ENCODE data around the gene UBE2G2. TPM values are rescaled to one million over a fixed set of nuclear protein-coding genes. Genes with fewer than 3 reads are reported as not detected.

The UBE2G2 gene
- total and polyA plus RNA-seq, 4 donors, result 27.4 to 83.5 (median 40.9) TPM

GRCh38 chr21:44732263-44732662 lies 69.4 kb downstream of the UBE2G2 start:
- peaks cover 0 to under 1% (median 0%) of the 10 kb centered on the region in 4 donors for H3K9me3 ChIP-seq (ENCODE audit: control insufficient read depth in 4 of 4, low read length in 3 of 4)
- no peaks in the 10 kb centered on the region for H3K4me1 ChIP-seq (ENCODE audit: control insufficient read depth in 4 of 4, insufficient read depth in 4 of 4, low read length in 3 of 4)
- no peak overlapping the region for H3K27ac ChIP-seq (ENCODE audit: low read depth in 1 of 2, low read length in 2 of 2)
- H3K36me3 ChIP-seq (ENCODE audit: control insufficient read depth in 4 of 4, insufficient read depth in 3 of 4, low read depth in 1 of 4, low read length in 3 of 4), result no peaks in the 10 kb centered on the region
- no peak overlapping the region for H3K4me3 ChIP-seq (ENCODE audit: low read depth in 1 of 3, low read length in 3 of 3)
- WGBS, result 92% methylated on average over 10 of the region's 10 CpGs
- H3K9ac ChIP-seq (ENCODE audit: low read depth in 1 of 2, low read length in 2 of 2), result no peak overlapping the region
- no peak for DNase-seq (ENCODE audit: low spot score)
- TF ChIP-seq TAF1 (conservative IDR thresholded peaks at IDR 0.05) (no peak), NR2F2 (IDR thresholded peaks at IDR 0.05) (no peak), HNF4G (IDR thresholded peaks at IDR 0.05) (no peak), FOXA2 (IDR thresholded peaks at IDR 0.05) (no peak), RAD21 (IDR thresholded peaks at IDR 0.05) (no peak), MAX (IDR thresholded peaks at IDR 0.05) (no peak), EGR1 (IDR thresholded peaks at IDR 0.05; ENCODE audit: low read depth in 2 of 2) (no peak), FOXA1 (IDR thresholded peaks at IDR 0.05) (no peak), GABPA (IDR thresholded peaks at IDR 0.05 in 1 of 2, conservative IDR thresholded peaks at IDR 0.05 in 1 of 2) (no peak), HNF4A (conservative IDR thresholded peaks at IDR 0.05) (no peak), SP1 (IDR thresholded peaks at IDR 0.05) (no peak)
- TF ChIP-seq, protein P1, sequence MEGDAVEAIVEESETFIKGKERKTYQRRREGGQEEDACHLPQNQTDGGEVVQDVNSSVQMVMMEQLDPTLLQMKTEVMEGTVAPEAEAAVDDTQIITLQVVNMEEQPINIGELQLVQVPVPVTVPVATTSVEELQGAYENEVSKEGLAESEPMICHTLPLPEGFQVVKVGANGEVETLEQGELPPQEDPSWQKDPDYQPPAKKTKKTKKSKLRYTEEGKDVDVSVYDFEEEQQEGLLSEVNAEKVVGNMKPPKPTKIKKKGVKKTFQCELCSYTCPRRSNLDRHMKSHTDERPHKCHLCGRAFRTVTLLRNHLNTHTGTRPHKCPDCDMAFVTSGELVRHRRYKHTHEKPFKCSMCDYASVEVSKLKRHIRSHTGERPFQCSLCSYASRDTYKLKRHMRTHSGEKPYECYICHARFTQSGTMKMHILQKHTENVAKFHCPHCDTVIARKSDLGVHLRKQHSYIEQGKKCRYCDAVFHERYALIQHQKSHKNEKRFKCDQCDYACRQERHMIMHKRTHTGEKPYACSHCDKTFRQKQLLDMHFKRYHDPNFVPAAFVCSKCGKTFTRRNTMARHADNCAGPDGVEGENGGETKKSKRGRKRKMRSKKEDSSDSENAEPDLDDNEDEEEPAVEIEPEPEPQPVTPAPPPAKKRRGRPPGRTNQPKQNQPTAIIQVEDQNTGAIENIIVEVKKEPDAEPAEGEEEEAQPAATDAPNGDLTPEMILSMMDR (IDR thresholded peaks at IDR 0.05; ENCODE audit: low read depth, low read length, missing input control), result no peak
- TF ChIP-seq, protein P2, sequence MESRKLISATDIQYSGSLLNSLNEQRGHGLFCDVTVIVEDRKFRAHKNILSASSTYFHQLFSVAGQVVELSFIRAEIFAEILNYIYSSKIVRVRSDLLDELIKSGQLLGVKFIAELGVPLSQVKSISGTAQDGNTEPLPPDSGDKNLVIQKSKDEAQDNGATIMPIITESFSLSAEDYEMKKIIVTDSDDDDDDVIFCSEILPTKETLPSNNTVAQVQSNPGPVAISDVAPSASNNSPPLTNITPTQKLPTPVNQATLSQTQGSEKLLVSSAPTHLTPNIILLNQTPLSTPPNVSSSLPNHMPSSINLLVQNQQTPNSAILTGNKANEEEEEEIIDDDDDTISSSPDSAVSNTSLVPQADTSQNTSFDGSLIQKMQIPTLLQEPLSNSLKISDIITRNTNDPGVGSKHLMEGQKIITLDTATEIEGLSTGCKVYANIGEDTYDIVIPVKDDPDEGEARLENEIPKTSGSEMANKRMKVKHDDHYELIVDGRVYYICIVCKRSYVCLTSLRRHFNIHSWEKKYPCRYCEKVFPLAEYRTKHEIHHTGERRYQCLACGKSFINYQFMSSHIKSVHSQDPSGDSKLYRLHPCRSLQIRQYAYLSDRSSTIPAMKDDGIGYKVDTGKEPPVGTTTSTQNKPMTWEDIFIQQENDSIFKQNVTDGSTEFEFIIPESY (IDR thresholded peaks at IDR 0.05), result no peak
- H3K27me3 ChIP-seq (ENCODE audit: control insufficient read depth in 4 of 4, insufficient read depth in 4 of 4, low read length in 3 of 4), result no peaks in the 10 kb centered on the region

- H3K27me3 ChIP-seq (ENCODE audit: control insufficient read depth in 4 of 4, insufficient read depth in 4 of 4, low read length in 3 of 4), result no peaks in the 10 kb centered on the region
- no peak overlapping the region for H3K4me3 ChIP-seq (ENCODE audit: low read depth in 1 of 3, low read length in 3 of 3)
- H3K4me1 ChIP-seq (ENCODE audit: control insufficient read depth in 4 of 4, insufficient read depth in 4 of 4, low read length in 3 of 4), result no peaks in the 10 kb centered on the region
- H3K27ac ChIP-seq (ENCODE audit: low read depth in 1 of 2, low read length in 2 of 2), result no peak overlapping the region
- TF ChIP-seq JUND (IDR thresholded peaks at IDR 0.05), result no peak
- no peak for TF ChIP-seq TAF1 (conservative IDR thresholded peaks at IDR 0.05)
- TF ChIP-seq, protein P2 (IDR thresholded peaks at IDR 0.05), result no peak
- no peak for TF ChIP-seq FOXA1 (IDR thresholded peaks at IDR 0.05)
- TF ChIP-seq, protein P1 (IDR thresholded peaks at IDR 0.05; ENCODE audit: low read depth, low read length, missing input control), result no peak
- TF ChIP-seq NR2F2 (IDR thresholded peaks at IDR 0.05), result no peak
- TF ChIP-seq HNF4A (conservative IDR thresholded peaks at IDR 0.05), result no peak
- TF ChIP-seq EGR1 (IDR thresholded peaks at IDR 0.05; ENCODE audit: low read depth in 2 of 2), result no peak
- no peak for TF ChIP-seq GABPA (IDR thresholded peaks at IDR 0.05 in 1 of 2, conservative IDR thresholded peaks at IDR 0.05 in 1 of 2)
- TF ChIP-seq, protein P3, sequence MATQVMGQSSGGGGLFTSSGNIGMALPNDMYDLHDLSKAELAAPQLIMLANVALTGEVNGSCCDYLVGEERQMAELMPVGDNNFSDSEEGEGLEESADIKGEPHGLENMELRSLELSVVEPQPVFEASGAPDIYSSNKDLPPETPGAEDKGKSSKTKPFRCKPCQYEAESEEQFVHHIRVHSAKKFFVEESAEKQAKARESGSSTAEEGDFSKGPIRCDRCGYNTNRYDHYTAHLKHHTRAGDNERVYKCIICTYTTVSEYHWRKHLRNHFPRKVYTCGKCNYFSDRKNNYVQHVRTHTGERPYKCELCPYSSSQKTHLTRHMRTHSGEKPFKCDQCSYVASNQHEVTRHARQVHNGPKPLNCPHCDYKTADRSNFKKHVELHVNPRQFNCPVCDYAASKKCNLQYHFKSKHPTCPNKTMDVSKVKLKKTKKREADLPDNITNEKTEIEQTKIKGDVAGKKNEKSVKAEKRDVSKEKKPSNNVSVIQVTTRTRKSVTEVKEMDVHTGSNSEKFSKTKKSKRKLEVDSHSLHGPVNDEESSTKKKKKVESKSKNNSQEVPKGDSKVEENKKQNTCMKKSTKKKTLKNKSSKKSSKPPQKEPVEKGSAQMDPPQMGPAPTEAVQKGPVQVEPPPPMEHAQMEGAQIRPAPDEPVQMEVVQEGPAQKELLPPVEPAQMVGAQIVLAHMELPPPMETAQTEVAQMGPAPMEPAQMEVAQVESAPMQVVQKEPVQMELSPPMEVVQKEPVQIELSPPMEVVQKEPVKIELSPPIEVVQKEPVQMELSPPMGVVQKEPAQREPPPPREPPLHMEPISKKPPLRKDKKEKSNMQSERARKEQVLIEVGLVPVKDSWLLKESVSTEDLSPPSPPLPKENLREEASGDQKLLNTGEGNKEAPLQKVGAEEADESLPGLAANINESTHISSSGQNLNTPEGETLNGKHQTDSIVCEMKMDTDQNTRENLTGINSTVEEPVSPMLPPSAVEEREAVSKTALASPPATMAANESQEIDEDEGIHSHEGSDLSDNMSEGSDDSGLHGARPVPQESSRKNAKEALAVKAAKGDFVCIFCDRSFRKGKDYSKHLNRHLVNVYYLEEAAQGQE (IDR thresholded peaks at IDR 0.05), result no peak
- no peak for TF ChIP-seq RAD21 (IDR thresholded peaks at IDR 0.05)
- TF ChIP-seq SP1 (IDR thresholded peaks at IDR 0.05), result no peak
- TF ChIP-seq HNF4G (IDR thresholded peaks at IDR 0.05), result no peak
- WGBS, result 67% methylated on average over 9 of the region's 9 CpGs
- no peak overlapping the region for H3K9ac ChIP-seq (ENCODE audit: low read depth in 1 of 2, low read length in 2 of 2)
- no peak for DNase-seq (ENCODE audit: low spot score)
- no peaks in the 10 kb centered on the region for H3K36me3 ChIP-seq (ENCODE audit: control insufficient read depth in 4 of 4, insufficient read depth in 3 of 4, low read depth in 1 of 4, low read length in 3 of 4)
- H3K9me3 ChIP-seq (ENCODE audit: control insufficient read depth in 4 of 4, low read length in 3 of 4), result no peaks in the 10 kb centered on the region
Measured at GRCh38 chr21:44730951-44731579, 70.6 kb downstream of the UBE2G2 start.
